ENCODE measurements around the gene HDX.
"Not testable (repeated sequence)": the region's sequence is repeated elsewhere in the genome, so short reads cannot be mapped to it uniquely, and the experiment has no call there.

The HDX gene, protein sequence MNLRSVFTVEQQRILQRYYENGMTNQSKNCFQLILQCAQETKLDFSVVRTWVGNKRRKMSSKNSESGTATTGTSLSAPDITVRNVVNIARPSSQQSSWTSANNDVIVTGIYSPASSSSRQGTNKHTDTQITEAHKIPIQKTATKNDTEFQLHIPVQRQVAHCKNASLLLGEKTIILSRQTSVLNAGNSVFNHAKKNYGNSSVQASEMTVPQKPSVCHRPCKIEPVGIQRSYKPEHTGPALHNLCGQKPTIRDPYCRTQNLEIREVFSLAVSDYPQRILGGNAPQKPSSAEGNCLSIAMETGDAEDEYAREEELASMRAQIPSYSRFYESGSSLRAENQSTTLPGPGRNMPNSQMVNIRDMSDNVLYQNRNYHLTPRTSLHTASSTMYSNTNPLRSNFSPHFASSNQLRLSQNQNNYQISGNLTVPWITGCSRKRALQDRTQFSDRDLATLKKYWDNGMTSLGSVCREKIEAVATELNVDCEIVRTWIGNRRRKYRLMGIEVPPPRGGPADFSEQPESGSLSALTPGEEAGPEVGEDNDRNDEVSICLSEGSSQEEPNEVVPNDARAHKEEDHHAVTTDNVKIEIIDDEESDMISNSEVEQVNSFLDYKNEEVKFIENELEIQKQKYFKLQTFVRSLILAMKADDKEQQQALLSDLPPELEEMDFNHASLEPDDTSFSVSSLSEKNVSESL

DNA sequence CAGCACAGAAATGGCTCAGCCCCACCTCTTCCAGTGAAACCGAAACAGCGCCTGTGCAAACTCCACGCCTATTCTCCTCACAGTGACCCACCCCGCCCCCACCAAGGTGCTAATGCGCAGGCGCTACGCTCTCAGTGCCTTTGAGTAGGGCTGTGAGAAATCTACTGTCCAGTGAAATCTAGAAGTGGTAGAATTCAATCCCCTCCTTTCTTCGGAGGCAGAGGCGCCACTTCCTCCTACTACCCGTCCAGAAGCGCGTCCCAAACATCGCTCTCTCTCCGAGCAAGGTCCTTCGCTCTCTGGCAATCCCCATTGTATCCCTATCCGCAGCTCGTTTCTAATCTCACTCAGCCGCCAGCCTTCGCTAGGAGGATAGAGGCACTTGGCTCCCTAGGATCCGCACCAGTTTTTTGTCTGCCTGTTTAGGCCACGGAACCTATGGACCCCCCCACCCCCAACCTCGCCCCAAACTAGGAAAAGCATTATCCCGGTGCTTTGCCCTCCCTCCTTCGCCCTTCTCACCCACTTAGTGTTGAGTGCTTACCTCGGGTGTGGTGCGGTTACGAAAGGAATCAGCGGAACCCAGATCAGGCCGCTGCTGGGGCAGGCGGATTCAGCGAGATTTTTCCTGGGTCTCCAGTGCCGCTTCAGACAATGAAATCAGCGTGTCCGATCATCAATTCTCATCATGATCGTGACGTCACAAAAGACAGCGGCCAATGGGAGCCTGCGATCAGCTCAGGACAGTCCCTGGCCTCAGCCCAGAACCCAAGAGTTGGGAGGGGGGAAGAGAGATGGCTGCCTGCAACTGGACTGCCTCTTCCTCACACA is at the start of gene HDX:
HDX (minus strand) TSS at position 656 of the 831 bp plus-strand sequence. CDS start 27,056 bp downstream, outside the sequence.
- no peak for DNase-seq

DNA sequence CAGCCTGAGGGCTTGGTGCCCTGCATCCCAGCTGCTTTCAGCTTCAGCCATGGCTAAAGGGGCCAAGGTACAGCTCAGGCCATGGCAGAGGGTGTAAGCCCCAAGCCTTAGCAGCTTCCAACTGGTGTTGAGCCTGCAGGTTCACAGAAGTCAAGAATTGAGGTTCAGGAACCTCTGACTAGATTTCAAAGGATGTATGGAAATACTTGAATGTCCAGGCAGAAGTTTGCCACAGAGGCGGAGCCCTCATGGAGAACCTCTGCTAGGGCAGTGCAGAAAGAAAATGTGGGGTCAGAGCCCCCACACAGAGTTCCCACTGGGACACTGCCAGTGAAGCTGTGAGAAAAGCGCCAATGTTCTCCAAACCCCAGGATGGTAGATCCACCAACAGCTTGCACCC is 39.1 kb upstream of the HDX start:
- not testable (repeated sequence) for DNase-seq

DNA sequence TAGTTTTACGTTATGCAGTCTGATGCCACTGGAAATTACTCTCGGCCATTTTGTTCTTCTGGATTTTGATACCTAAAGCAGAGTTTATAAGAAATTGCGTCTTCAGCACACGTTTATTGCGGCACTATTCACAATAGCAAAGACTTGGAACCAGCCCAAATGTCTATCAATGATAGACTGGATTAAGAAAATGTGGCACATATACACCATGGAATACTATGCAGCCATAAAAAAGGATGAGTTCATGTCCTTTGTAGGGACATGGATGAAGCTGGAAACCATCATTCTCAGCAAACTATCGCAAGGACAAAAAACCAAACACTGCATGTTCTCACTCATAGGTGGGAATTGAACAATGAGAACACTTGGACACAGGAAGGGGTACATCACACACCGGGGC is 35.4 kb upstream of the HDX start:
- not testable (repeated sequence) for DNase-seq

DNA sequence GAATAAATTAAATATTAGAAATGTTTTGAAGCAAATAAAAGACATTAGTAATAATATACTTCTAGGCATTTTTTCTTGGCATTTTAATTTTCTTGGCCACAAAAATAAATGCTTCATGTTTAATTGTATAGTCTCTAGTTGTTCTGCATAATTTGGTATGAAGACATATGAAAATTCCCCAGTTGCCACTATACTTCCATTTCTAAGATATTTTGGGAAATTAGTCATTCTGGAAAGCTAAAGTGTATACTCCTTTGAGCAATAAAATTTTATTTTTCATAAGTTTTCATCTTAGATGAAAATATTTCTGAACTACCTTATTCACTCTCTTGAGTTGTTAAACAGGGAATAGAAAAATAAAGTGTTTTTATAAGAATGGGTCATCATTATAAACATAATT is 13.8 kb downstream of the HDX start:
- no peak for DNase-seq

DNA sequence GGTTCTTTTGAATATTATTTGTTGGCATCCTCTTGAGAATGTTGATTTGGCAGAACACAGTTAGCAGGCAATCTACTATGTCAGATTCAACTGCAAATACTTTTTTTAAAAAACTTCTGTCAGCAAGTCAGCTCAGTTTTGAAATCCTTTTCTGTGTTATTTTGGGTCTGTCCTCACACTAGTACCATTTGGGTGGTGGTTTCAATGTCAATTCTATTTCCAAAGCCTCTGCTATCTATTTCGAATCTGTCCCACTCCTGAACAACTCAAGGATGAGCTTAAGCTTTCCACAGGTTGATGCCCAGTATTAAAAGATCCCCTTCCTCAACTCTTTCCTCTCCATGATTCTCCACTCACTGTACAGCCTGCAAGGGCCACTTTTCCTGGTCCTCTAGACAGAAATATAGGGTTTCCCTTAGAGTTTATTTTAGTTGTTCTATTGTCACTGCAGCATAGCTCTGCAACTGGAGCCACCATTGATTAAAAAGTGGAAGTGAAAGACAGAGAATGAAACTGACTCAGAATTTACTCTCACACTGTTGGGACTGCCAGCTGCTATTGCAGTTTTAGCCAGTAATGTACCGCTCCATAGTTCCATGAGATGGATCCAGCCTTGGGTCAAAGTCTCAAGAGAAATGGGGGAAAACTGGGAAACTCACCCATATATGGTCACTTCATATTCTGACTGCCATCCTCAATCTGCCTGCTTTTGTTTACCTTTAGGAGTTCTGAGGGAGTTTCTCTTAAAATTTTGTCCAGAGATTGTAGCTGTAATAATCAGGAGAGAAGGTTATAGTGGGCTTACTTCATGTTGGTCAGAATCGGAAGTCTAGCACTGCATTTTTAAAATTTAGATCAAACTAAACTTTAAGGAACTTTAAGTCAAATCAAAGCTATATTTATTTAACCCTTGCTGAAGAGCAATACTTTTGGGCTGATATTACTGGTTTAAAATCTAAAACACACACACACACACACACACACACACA is 14.6 kb downstream of the HDX start:
- no peak for DNase-seq

DNA sequence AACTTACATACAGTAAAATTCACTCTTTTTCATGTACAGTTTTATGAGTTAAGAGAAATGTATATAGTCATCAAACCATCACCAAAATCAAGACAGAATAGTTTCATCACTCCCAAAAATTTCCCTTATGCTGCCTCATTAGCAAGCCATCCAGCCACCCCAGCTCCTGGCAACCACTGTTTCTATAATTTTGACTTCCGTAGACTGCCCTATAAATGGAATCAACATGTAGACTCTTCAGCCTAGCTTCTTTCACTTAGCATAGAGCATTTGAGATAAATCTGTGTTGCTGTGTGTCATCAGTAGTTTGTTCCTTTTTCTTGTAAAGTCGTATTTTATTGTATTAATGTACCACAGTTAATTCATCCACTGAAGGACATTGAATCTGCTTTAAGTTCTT is 23.2 kb downstream of the HDX start:
- no peak for DNase-seq

DNA sequence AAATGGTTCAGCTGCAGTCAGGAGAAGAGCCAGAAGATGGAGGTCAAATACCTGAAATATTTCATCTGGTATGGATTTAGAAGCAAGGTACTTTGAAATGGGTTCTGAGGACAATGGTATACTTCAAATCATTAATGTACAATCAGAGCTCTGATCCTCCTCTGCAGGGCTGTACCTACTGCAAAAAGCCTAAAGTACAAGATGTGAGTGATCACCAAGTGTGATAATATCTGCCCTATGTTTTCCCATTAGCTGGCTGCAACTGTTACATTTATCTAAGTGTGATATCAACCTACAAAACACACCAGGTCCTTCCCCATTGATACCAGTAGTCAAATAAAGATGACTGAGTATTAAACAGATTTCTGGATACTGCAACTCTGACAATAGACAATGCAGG is 25.1 kb downstream of the HDX start:
- DNase-seq = no peak

DNA sequence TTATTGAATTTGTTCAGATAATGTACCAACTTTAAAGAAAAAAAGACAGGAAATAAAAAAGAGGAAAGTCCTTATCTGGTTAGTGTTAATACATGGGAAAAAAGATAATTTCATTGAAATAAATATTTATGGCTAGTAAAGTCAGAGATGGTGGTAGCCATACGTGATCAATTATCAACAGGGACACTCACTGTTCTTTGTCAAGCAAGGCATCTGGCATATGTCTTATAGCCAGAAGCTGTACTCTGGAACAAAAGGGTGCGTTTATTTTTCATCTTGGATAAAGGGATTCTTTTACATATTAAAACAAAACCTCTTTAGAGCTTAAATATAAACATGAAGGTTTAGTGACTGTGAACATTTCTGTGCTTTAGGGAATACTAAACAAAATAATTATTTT is 26.7 kb downstream of the HDX start:
- no peak for DNase-seq

DNA sequence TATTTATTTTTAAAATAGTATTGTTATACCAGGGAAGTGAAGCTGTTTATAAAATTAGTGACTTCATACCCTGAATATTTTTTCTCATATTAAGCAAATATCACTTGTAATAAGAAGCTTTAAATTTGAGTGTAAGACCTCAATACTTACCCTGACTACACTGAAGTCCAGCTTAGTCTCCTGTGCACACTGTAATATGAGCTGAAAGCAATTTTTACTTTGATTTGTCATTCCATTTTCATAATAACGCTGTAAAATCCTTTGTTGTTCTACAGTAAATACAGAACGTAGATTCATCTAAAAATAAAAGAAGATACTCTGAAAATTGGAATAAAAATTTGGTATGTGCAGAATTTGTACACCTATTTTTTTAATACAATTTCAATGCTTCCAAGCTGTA is 27.2 kb downstream of the HDX start:
- DNase-seq = no peak

DNA sequence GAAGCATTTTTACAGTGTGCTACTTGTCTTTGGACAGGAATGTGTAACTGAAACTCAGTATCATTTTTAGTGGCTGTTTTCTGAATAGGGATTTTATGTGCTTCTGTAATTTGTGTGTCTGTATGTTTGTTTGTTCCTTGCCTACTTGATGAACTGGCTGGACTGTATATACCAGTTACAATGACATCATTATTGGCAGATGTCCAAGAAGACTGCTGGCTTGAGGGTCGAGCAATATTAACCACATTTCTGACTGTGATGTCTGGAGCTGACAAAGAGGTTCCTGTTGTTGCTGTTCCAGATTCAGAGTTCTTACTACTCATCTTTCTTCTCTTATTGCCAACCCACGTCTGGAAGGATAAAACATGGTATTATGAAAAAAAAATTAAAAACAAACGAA is 33.0 kb downstream of the HDX start:
- no peak for DNase-seq

DNA sequence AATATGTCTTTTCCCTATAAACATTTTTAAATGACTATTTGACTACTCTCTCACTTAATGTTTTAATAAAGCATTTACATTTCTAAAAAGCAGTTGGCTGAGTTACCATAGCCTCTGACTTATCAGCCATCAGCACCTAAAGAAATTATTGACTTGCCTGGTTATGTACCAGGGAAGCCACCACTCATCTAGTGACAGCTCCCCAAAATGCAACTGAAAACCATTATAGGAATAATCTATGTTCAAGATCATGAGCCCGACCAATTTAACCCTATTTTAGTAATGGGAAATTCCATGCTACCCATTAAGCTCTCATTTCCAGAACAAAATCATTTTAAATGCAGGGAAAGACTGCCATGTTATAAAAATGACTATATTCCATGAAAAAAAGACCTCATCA is 34.4 kb downstream of the HDX start:
- DNase-seq = no peak

DNA sequence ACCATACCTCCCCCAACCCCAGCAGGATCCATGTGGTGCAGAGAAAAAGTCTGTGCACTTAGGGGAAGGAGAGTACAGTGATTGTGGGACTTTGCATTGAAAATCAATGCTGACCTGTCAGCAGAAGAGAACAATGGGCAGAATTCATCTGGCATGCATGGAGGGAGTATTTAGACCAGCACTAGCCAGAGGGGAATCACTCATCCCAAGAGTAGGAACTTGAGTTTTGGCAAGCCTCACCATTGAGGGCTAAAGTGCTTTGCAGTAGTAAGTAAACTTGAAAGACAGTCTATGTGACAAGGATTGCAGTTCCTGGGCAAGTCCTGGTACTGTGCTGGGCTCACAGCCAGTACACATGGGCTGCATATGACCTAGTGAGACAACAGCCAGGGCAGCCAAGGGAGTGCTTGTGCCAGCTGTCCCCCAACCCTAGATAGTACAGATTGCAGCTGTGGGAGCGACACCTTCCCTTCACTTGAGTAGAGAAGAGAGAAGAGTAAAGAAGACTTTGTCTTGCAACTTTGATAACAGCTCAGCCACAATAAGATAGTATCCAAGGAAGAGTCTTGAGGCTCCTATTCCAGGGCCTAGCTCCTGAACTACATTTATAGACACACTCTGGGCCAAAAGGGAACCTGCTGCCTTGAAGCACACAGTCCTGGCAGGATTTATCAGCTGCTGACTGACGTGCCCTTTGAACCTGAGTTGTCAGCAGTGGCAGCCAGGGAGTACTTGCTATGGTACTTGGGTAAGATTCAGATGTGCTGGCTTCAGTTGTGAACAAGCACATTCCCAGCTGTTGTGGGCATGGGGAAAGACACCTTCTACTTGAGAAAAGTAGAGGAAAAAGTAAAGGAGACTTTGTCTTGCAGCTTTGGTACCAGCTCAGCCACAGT is 48.7 kb downstream of the HDX start:
- no peak for DNase-seq

DNA sequence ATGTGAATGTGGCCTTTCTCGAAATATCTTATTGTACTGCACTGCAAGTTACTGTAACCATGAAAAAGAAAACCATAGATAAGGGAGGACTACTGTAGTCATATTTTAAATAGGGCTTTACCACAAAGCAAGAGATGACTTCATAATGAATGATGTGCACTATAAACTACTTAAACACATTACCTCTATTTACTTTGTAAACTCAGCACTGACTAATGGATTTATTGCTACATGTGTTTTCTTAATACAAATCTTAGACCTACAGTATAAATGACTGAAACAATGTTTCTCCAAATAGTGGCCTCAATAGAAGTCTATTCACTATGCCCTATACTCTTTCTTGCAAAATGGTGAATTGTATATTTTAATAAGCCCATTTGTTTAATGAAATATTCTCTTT is 61.1 kb downstream of the HDX start:
- DNase-seq = no peak

DNA sequence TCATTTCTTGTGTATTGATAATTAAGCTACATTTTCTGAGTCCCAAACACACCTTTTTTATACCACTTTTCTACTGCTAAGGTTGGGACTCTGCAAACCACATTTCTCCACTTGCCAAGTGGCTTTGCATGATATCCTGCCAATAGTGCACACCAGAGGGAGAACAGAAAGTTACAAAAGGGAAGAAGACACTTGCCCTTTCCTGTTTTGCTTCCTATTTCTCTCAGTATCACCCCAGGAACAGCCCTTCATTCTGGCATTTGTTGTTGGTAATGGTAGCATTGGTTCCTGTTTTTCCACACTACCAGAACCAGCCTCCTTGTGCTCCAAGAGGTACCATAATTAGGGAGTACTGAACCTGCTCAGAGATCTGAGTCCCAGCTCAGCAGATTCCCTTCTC is 87.1 kb downstream of the HDX start:
- no peak for DNase-seq

DNA sequence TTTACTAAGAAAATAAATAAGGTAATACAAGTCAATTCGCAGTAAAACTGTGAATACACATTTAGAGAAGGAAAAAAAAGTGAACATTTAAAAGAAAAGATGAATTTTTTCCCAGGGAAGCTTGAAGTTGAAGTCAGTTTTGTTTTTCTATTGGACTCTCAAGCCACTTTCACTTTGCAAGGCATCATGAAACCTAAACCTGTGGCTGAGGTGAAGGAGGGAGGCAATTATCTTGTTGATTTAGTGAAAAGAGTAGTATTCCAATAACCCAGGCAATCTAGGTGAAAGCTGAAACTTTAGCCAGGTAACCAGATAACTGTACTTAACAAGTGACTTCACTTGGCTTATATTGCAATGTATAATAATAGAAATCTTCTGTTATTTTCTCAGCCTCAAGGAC is 138.6 kb downstream of the HDX start:
- DNase-seq = no peak

DNA sequence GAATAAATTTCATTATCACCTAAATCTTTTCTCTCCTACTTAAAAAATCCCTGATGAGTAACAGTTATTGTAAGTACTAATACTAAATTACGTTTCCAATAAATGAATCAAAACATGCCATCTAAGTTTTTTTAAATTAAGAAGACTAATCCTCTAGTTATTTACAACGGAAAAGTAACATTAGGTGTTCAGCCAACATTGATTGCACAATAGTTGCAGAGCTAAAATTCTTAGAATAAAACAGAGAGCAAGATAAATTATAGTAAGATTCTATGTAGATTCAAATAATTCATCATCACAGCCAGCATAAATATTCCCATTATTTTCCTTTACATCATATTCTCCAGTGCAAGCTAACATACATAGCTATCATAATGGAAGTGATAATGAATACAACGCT is 139.2 kb downstream of the HDX start:
- no peak for DNase-seq

DNA sequence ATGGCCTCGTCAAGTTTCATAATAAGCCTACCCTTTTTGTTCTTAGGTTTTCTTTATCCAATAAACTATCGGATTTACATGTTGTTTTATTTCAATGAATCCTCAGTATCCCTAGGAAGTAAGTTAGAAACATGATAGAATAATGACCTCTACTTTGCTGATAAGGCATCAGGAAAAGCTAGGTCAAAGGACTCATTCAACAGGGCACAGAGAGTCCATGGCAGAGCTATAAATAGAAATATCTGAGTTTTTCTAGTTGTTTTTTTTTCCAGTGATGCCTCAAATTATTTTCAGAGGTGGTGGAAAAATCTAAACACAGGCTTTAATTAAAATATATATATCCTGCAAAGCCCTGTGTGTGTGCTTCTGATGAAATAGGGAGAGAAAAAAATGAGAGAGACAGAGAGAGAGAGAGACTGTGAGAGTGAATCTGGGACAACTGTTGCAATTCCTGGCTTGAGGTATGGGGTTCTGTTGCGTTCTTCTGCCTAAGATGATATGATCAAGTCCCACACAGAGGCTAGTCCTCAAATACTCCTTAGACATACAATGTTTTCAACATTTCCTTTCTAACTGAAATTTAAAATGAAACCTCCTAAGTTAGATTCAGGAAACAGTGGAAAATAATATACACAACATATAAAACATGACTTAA is 139.9 kb downstream of the HDX start:
- no peak for DNase-seq

DNA sequence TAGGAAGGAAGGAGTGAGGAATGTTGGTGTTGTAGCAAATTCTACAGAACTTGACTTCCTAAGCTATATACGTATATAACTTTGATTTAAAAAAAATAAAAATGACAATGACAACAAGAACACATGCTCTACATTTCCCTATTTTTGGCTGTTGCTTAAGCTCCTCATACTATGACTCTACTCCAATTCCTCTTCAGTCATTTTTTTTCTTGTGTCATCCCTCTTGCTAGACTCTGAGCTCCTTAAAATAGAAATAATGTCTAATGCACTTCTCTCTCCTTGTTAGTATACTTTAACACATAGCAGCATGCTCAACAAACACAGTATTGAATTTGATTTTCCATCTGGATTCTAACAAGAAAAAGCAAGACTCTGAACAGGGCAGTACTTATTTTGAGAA is 144.0 kb downstream of the HDX start:
- DNase-seq = no peak

DNA sequence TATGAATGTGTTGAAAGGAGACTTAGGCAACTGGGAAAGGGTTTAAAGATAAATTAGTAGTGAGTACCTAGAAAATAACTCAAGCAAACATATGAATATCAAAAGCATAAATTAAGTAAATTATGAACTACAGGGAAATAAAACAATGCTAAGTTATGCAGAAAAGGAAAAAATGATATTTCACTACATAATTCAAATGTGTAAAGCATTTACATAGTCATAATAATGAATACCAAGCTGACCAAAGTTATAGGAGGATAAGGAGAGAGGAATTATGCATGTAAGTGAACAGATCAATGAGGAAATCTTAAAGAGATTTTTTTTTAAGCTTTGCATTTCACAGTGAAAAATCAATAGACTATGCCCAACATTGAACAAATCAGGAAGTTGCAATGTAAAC is 145.0 kb downstream of the HDX start:
- no peak for DNase-seq

DNA sequence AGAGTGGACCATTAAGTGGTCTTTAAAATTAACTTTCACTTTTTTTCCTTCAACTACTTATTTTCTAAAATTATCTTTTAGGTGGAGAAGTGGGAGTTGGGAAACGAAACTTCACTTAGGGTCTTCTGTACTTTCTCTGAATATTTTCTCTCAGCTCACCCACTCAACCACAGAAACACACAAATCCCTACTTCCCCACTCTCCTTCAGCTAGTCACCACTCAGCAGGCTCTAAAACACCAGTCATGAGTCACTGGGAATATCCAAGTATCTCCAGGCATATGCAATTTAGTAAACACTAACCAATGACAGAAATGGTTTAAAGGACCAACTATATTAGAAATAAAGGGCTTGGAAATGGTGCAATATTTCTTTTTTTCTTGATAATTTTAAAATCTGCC is 161.3 kb downstream of the HDX start:
- DNase-seq = no peak

Measured in NCI-H1048 (cell line).